Left hindlimb (tissue), 1 donor: ENCODE measurements around the gene C1GALT1.
"Not testable (repeated sequence)": the region's sequence is repeated elsewhere in the genome, so short reads cannot be mapped to it uniquely, and the experiment has no call there.

Experiments used
- DNase-seq: peaks from one replicate; pipeline ENCODE4 v3.0.0-alpha.2; 2018

C1GALT1 gene

GRCh38 chr7:7182156-7183060 is at the start of gene C1GALT1:
TSS of gene C1GALT1 (plus strand) at chr7:7182544. CDS start at chr7:7234320, 51,776 bp downstream.
- DNase-seq, result peak; percentile 99

- DNase-seq, result no peak
Measured at GRCh38 chr7:7134046-7134445, 48.3 kb upstream of the C1GALT1 start.

- no peak for DNase-seq
Measured at GRCh38 chr7:7135074-7135473, 47.3 kb upstream of the C1GALT1 start.

- not testable (repeated sequence) for DNase-seq
Measured at GRCh38 chr7:7135924-7136323, 46.4 kb upstream of the C1GALT1 start.

- no peak for DNase-seq
Measured at GRCh38 chr7:7136466-7137381, 45.6 kb upstream of the C1GALT1 start.

- no peak for DNase-seq
Measured at GRCh38 chr7:7138897-7139296, 43.4 kb upstream of the C1GALT1 start.

- DNase-seq, result not testable (repeated sequence)
Measured at GRCh38 chr7:7143404-7143803, 38.9 kb upstream of the C1GALT1 start.

GRCh38 chr7:7145151-7145550 is 37.2 kb upstream of the C1GALT1 start:
- DNase-seq, result not testable (repeated sequence)

GRCh38 chr7:7146837-7147236 is 35.5 kb upstream of the C1GALT1 start:
- no peak for DNase-seq

- no peak for DNase-seq
Measured at GRCh38 chr7:7148798-7149481, 33.4 kb upstream of the C1GALT1 start.

GRCh38 chr7:7151285-7151684 is 31.1 kb upstream of the C1GALT1 start:
- DNase-seq, result no peak

- no peak for DNase-seq
Measured at GRCh38 chr7:7151865-7152264, 30.5 kb upstream of the C1GALT1 start.

GRCh38 chr7:7152315-7152714 is 30.0 kb upstream of the C1GALT1 start:
- no peak for DNase-seq

- not testable (repeated sequence) for DNase-seq
Measured at GRCh38 chr7:7154355-7154754, 28.0 kb upstream of the C1GALT1 start.

- DNase-seq, result no peak
Measured at GRCh38 chr7:7156663-7157062, 25.7 kb upstream of the C1GALT1 start.

- peak; percentile 58 for DNase-seq
Measured at GRCh38 chr7:7157177-7157886, 25.0 kb upstream of the C1GALT1 start.

- DNase-seq, result no peak
Measured at GRCh38 chr7:7157887-7158271, 24.5 kb upstream of the C1GALT1 start.

- DNase-seq, result no peak
Measured at GRCh38 chr7:7159063-7159658, 23.2 kb upstream of the C1GALT1 start.

GRCh38 chr7:7164591-7164990 is 17.8 kb upstream of the C1GALT1 start:
- DNase-seq, result no peak

- no peak for DNase-seq
Measured at GRCh38 chr7:7165372-7165771, 17.0 kb upstream of the C1GALT1 start.

- DNase-seq, result no peak
Measured at GRCh38 chr7:7166318-7166717, 16.0 kb upstream of the C1GALT1 start.

- no peak for DNase-seq
Measured at GRCh38 chr7:7169296-7169695, 13.0 kb upstream of the C1GALT1 start.
